ENCODE results near the gene FAM186B. TPM values are rescaled to one million over a fixed set of nuclear protein-coding genes. Genes with fewer than 3 reads are reported as not detected.

The FAM186B gene
- total and polyA plus RNA-seq, 9 donors, result 0.11 to 1.5 (median 0.73) TPM

DNA sequence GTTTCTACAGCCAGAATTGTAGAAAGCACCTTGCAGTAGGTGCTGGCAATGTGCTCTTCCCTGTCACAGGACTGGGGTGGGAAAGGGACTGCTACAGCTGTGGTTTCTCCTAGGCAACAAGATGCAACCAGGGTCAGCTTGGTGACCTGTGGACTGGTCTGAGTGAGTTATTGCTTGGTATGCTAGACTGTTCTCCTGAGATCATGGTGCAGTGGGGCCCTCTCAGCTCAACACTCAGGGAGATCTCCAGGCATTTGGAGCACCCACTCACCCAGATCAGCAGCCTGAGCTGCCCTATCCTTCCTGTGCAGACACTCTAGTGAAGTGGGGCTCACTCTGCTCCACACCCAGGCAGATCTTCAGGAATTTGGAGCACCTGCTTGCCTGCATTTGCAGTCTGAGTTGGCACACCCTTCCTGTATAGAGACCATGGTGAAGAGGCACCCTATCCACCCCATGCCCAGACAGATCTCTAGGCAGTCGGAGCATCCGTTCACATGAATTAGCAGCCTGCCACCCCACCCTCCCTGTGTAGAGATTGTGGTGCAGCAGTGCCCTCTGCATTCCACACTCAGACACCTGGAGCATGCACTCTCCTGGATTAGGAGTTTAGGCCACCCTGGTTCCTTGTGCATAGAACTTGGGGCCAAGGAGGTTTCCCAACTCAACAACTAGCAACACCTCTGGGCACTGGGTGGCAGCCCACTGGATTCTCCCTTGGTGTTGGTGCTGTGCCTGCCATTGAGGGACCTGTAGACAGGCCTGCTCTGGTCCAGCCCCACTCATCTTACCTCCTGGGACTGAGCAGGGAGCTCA, 3.8 kb upstream of the FAM186B start:
- Histone ChIP-seq H3K27me3 (no peaks in the 10 kb centered on the region), H3K9me3 (no peaks in the 10 kb centered on the region), H3K36me3 (no peaks in the 10 kb centered on the region), H3K27ac (no peak overlapping the region), H3K4me3 (no peak overlapping the region), H3K4me1 (ENCODE audit: insufficient read depth) (no peaks in the 10 kb centered on the region)
- WGBS, 3 donors, result 93 to 97% (median 96%) methylated on average over 2 of the region's 2 CpGs
- TF ChIP-seq, protein P1, sequence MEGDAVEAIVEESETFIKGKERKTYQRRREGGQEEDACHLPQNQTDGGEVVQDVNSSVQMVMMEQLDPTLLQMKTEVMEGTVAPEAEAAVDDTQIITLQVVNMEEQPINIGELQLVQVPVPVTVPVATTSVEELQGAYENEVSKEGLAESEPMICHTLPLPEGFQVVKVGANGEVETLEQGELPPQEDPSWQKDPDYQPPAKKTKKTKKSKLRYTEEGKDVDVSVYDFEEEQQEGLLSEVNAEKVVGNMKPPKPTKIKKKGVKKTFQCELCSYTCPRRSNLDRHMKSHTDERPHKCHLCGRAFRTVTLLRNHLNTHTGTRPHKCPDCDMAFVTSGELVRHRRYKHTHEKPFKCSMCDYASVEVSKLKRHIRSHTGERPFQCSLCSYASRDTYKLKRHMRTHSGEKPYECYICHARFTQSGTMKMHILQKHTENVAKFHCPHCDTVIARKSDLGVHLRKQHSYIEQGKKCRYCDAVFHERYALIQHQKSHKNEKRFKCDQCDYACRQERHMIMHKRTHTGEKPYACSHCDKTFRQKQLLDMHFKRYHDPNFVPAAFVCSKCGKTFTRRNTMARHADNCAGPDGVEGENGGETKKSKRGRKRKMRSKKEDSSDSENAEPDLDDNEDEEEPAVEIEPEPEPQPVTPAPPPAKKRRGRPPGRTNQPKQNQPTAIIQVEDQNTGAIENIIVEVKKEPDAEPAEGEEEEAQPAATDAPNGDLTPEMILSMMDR (IDR thresholded peaks at IDR 0.05), result no peak
- TF ChIP-seq POLR2A (IDR thresholded peaks at IDR 0.05), result no peak
- no peak for TF ChIP-seq EP300 (IDR thresholded peaks at IDR 0.05)
- intact Hi-C loops (cut with DNase I), result no loop called here
- no peak for DNase-seq

DNA sequence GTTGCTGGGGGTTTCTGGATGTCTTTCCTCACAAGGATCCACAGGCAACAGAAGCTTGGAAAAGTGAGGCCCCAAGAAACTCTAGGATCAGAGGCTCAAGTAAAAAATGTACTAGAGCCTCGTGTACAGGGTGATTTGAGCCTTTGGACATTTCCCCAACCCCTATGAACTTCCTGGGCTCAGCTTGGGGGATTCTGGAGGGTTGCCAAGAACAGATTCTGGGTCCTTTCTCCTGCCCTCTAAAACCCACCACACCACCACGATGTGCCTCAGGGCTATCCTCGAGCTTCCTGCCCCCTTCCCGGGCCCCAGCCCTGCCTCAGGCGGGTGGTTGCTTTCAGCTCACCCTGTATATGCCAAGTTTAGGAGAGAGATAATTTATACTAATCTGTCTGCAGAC, 583 bp downstream of the FAM186B start:
- no peaks in the 10 kb centered on the region for H3K4me1 ChIP-seq (ENCODE audit: insufficient read depth)
- DNase-seq, result no peak
- H3K4me3 ChIP-seq, result no peak overlapping the region
- H3K27ac ChIP-seq, result no peak overlapping the region
- 65 to 75% (median 73%) methylated on average over 5 of the region's 5 CpGs for WGBS, 3 donors
- intact Hi-C loops (cut with DNase I), result no loop called here
- H3K36me3 ChIP-seq, result no peaks in the 10 kb centered on the region
- TF ChIP-seq EP300 (IDR thresholded peaks at IDR 0.05) (no peak), POLR2A (IDR thresholded peaks at IDR 0.05) (no peak)
- TF ChIP-seq, protein P1 (IDR thresholded peaks at IDR 0.05), result no peak
- H3K27me3 ChIP-seq, result no peaks in the 10 kb centered on the region
- no peaks in the 10 kb centered on the region for H3K9me3 ChIP-seq

DNA sequence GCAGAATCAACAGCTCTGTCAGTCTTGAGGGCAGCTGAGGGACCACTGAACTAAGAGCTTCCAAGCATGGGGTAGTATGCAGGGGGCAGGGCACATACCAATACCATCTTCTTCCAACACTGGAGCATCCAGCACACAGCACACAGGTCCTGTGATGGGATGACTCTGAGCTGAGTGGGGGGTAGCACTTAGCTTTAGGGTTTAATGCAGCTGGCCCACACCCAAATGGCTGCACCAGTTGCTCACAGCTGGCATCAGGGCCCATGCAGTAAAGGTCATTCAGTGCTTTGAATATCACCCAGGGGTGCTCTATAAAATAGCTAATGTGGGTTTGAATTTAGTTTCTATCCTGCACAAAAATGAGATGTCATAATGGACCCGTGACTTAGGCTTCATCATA, 1.7 kb downstream of the FAM186B start:
- Histone ChIP-seq H3K27me3 (no peaks in the 10 kb centered on the region), H3K4me1 (ENCODE audit: insufficient read depth) (no peaks in the 10 kb centered on the region), H3K36me3 (no peaks in the 10 kb centered on the region), H3K4me3 (no peak overlapping the region), H3K9me3 (no peaks in the 10 kb centered on the region), H3K27ac (no peak overlapping the region)
- DNase-seq, result no peak
- TF ChIP-seq, protein P1 (IDR thresholded peaks at IDR 0.05), result no peak
- TF ChIP-seq POLR2A (IDR thresholded peaks at IDR 0.05), result no peak
- no peak for TF ChIP-seq EP300 (IDR thresholded peaks at IDR 0.05)
- 79 to 90% (median 84%) methylated on average over 1 of the region's 1 CpG for WGBS, 3 donors
- intact Hi-C loops (cut with DNase I), result no loop called here

DNA sequence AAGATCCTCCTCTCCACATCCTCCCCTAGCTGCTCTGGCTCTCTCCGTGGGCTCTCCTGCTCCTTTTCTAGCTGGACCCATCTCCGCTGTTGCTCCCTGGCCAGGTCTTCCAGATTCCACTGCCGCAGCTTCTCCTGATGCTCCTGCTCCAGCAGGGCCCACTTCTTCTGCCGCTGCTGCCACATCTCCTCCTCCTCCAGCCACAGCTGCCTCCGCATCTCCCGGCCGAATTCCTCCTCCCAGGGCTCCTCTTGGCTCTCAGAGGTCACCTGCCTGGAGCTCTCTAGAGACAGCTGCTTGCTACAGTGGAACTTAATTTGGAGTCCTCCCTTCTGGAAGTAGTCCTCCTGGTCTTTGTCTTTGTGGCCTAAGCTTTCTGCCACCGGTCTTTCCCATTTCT, 5.5 kb downstream of the FAM186B start:
- H3K4me1 ChIP-seq (ENCODE audit: insufficient read depth), result no peaks in the 10 kb centered on the region
- no peak for TF ChIP-seq EP300 (IDR thresholded peaks at IDR 0.05)
- no peak for TF ChIP-seq POLR2A (IDR thresholded peaks at IDR 0.05)
- TF ChIP-seq, protein P1 (IDR thresholded peaks at IDR 0.05), result no peak
- 80 to 89% (median 86%) methylated on average over 8 of the region's 8 CpGs for WGBS, 3 donors

More for the DNA sequence above, 5.5 kb downstream of the FAM186B start:
- H3K27me3 ChIP-seq, result no peaks in the 10 kb centered on the region
- H3K36me3 ChIP-seq, result no peaks in the 10 kb centered on the region
- H3K4me3 ChIP-seq, result no peak overlapping the region
- intact Hi-C loops (cut with DNase I), result no loop called here
- H3K27ac ChIP-seq, result no peak overlapping the region
- DNase-seq, result no peak
- no peaks in the 10 kb centered on the region for H3K9me3 ChIP-seq
